WTC11 (cell line): ENCODE results near the gene TELO2. TPM values are rescaled to one million over a fixed set of nuclear protein-coding genes. Genes with fewer than 3 reads are reported as not detected.

Experiments
- ATAC-seq: fragments of 200-7000 bp; cut with Tn5 transposase; 2 replicates; pipeline ENCODE4 v1.10.0; 2021; ENCODE audit warnings: mild to moderate bottlenecking, moderate library complexity
- CTCF ChIA-PET: fragments of 300-600 bp; sonication (Branson Sonifier 250); formaldehyde crosslinking; loops from one replicate; lab custom pipeline; 2021; ENCODE audit warnings: antibody characterized with exemption; lab: Charles Lee
- POLR2A ChIA-PET: fragments of 350-600 bp; sonication (Branson Sonifier 250); formaldehyde crosslinking; loops from one replicate; lab custom pipeline; 2021; ENCODE audit warnings: antibody characterized with exemption; lab: Charles Lee
- DNase-seq: peaks from one replicate; pipeline ENCODE4 v3.0.0; 2021; ENCODE audit warnings: low spot score
- H3K27ac Mint-ChIP-seq: 2 replicates; pipeline ENCODE4 v1.8.0; 2021; ENCODE audit warnings: mixed read lengths
- H3K27me3 Mint-ChIP-seq: 2 replicates; pipeline ENCODE4 v1.8.0; 2021; ENCODE audit warnings: low read depth, mild to moderate bottlenecking, moderate library complexity, mixed read lengths
- H3K36me3 Mint-ChIP-seq: 2 replicates; pipeline ENCODE4 v1.8.0; 2021; ENCODE audit warnings: mixed read lengths
- H3K4me1 Mint-ChIP-seq: 2 replicates; pipeline ENCODE4 v1.8.0; 2022; ENCODE audit warnings: mixed read lengths
- H3K4me3 Mint-ChIP-seq: 2 replicates; pipeline ENCODE4 v1.8.0; 2021; ENCODE audit warnings: mild to moderate bottlenecking, moderate library complexity, mixed read lengths
- H3K9me3 Mint-ChIP-seq: 2 replicates; pipeline ENCODE4 v1.8.0; 2021; ENCODE audit warnings: mixed read lengths
- EMX1 ChIP-seq: fragments of 250-450 bp; sonication (Bioruptor Pico); IDR thresholded peaks from 2 replicates; pipeline ENCODE4 v1.8.0; 2021; ENCODE audit warnings: mild to moderate bottlenecking
- ESRRA ChIP-seq: sonication (generic); formaldehyde crosslinking; IDR thresholded peaks from 2 replicates; pipeline ENCODE4 v1.8.1; 2022; ENCODE audit warnings: mild to moderate bottlenecking, missing genetic modification reagents, borderline replicate concordance
- GABPB1 ChIP-seq: sonication (generic); formaldehyde crosslinking; IDR thresholded peaks from 2 replicates; pipeline ENCODE4 v1.8.1; 2023; ENCODE audit warnings: mild to moderate bottlenecking, missing genetic modification reagents
- MXD4 ChIP-seq: fragments of 250-450 bp; sonication (Bioruptor Pico); IDR thresholded peaks from 2 replicates; pipeline ENCODE4 v1.8.0; 2021; ENCODE audit warnings: mild to moderate bottlenecking, moderate library complexity, borderline replicate concordance
- NFE2L1 ChIP-seq: sonication (generic); formaldehyde crosslinking; IDR thresholded peaks from 2 replicates; pipeline ENCODE4 v1.8.1; 2023; ENCODE audit warnings: missing genetic modification reagents
- NFYB ChIP-seq: sonication (generic); formaldehyde crosslinking; conservative IDR thresholded peaks from 2 replicates; pipeline ENCODE4 v1.8.0; 2022; ENCODE audit warnings: low read depth, missing genetic modification reagents
- NR2C2 ChIP-seq: sonication (generic); formaldehyde crosslinking; IDR thresholded peaks from 2 replicates; pipeline ENCODE4 v1.8.0; 2022; ENCODE audit warnings: mild to moderate bottlenecking, missing genetic modification reagents
- NR3C1 ChIP-seq: sonication (generic); formaldehyde crosslinking; conservative IDR thresholded peaks from 2 replicates; pipeline ENCODE4 v1.8.1; 2023; ENCODE audit warnings: low read depth, mild to moderate bottlenecking, missing genetic modification reagents
- OVOL2 ChIP-seq: fragments of 250-450 bp; sonication (Bioruptor Pico); IDR thresholded peaks from 2 replicates; pipeline ENCODE4 v1.9.0; 2021; ENCODE audit warnings: mild to moderate bottlenecking, borderline replicate concordance
- PRRX2 ChIP-seq: fragments of 250-450 bp; sonication (Bioruptor Pico); IDR thresholded peaks from 2 replicates; pipeline ENCODE4 v1.8.0; 2021; ENCODE audit warnings: mild to moderate bottlenecking
- RELA ChIP-seq: sonication (generic); formaldehyde crosslinking; IDR thresholded peaks from 2 replicates; pipeline ENCODE4 v1.8.1; 2022; ENCODE audit warnings: missing genetic modification reagents, mild to moderate bottlenecking, borderline replicate concordance
- ZNF138 ChIP-seq: sonication (generic); formaldehyde crosslinking; conservative IDR thresholded peaks from 2 replicates; pipeline ENCODE4 v1.8.1; 2022; ENCODE audit warnings: mild to moderate bottlenecking, moderate library complexity, missing genetic modification reagents
- total RNA-seq: library from RNA; stranded (reverse); gene quantifications from 3 replicates; pipeline ENCODE4 v1.2.3, GENCODE V29; 2021
- TF ChIP-seq, protein P1 (sequence below): sonication (generic); formaldehyde crosslinking; IDR thresholded peaks from 2 replicates; pipeline ENCODE4 v1.8.0; 2023; ENCODE audit warnings: missing genetic modification reagents
- TF ChIP-seq, protein P2 (sequence below): sonication (generic); formaldehyde crosslinking; IDR thresholded peaks from 2 replicates; pipeline ENCODE4 v1.8.0; 2023; ENCODE audit warnings: mild to moderate bottlenecking, missing genetic modification reagents
- TF ChIP-seq, protein P3 (sequence below): fragments of 250-450 bp; sonication (Bioruptor Pico); IDR thresholded peaks from 2 replicates; pipeline ENCODE4 v1.9.0; 2021; ENCODE audit warnings: mild to moderate bottlenecking, borderline replicate concordance
- TF ChIP-seq, protein P4 (sequence below): sonication (generic); formaldehyde crosslinking; IDR thresholded peaks from 2 replicates; pipeline ENCODE4 v1.8.0; 2022; ENCODE audit warnings: mild to moderate bottlenecking, missing genetic modification reagents
- TF ChIP-seq, protein P5 (sequence below): sonication (generic); formaldehyde crosslinking; IDR thresholded peaks from 2 replicates; pipeline ENCODE4 v1.8.0; 2022; ENCODE audit warnings: mild to moderate bottlenecking, missing genetic modification reagents
- TF ChIP-seq, protein P6 (sequence below): sonication (generic); formaldehyde crosslinking; conservative IDR thresholded peaks from 2 replicates; pipeline ENCODE4 v1.8.1; 2023; ENCODE audit warnings: mild to moderate bottlenecking, low read depth, missing genetic modification reagents, moderate library complexity
- TF ChIP-seq, protein P7 (sequence below): sonication (generic); formaldehyde crosslinking; IDR thresholded peaks from 2 replicates; pipeline ENCODE4 v1.8.0; 2022; ENCODE audit warnings: mild to moderate bottlenecking, missing genetic modification reagents

The TELO2 gene
- total RNA-seq, 1 experiment from 2014 or later: 86.7 TPM

DNA sequence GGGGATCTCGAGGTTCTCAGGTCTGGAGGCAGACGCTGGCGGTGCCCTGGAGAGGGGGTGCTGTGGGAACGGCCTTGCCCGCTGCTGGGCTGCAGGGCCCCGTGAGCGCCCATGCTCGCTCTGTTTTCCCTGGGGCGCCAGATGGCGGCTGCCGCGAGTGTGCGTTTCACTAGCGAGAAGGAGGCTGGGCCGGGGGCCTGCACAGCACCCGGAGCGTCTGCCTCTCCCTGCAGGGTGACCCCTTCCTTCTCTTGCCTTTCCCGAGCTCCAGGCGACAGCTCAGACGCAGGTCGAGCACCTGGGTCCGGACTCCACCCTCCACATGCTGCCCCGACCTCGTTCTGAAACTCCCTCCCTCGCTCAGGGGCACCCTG lies 2.7 kb downstream of the TELO2 start (continued):
- TF ChIP-seq OVOL2 (CRISPR knock-in tag): no peak
- TF ChIP-seq, protein P1, sequence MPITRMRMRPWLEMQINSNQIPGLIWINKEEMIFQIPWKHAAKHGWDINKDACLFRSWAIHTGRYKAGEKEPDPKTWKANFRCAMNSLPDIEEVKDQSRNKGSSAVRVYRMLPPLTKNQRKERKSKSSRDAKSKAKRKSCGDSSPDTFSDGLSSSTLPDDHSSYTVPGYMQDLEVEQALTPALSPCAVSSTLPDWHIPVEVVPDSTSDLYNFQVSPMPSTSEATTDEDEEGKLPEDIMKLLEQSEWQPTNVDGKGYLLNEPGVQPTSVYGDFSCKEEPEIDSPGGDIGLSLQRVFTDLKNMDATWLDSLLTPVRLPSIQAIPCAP (CRISPR knock-in tag): no peak

DNA sequence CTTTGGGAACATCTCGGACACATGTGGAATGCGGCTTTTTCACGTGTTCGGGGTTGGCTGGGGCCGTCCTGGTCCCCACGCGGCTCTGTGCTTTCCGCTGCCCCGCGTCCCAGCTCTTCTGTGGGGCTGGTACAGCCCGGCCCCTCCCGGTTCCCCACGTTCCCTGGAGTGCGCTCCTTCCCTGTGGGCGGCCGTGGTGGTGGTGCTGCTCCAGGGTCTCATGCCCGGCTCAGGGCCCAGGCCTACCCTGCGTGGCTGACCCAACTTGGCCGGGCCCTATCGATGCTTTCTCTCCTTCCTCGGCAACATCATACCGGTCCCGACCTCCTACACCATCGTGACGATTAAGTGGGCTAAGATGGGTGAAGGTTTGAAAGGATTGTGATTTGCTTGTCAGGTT lies 3.3 kb downstream of the TELO2 start:
- CTCF ChIA-PET: interaction anchor here (0.6 kb wide), 1 partner anchor 8 kb away, joined by 6 read pairs; no protein-coding TSS in a partner anchor
- DNase-seq (no peak), ATAC-seq (no peak)
- no peaks in the 10 kb centered on the region for H3K27me3 Mint-ChIP-seq
- H3K4me3 Mint-ChIP-seq: no peak overlapping the region
- H3K4me1 Mint-ChIP-seq: peaks cover 10% of the 10 kb centered on the region; the same call in 1 of the 2 replicates
- peaks cover 6% of the 10 kb centered on the region for H3K36me3 Mint-ChIP-seq
- no peaks in the 10 kb centered on the region for H3K9me3 Mint-ChIP-seq
- no peak overlapping the region for H3K27ac Mint-ChIP-seq
- TF ChIP-seq, protein P2, sequence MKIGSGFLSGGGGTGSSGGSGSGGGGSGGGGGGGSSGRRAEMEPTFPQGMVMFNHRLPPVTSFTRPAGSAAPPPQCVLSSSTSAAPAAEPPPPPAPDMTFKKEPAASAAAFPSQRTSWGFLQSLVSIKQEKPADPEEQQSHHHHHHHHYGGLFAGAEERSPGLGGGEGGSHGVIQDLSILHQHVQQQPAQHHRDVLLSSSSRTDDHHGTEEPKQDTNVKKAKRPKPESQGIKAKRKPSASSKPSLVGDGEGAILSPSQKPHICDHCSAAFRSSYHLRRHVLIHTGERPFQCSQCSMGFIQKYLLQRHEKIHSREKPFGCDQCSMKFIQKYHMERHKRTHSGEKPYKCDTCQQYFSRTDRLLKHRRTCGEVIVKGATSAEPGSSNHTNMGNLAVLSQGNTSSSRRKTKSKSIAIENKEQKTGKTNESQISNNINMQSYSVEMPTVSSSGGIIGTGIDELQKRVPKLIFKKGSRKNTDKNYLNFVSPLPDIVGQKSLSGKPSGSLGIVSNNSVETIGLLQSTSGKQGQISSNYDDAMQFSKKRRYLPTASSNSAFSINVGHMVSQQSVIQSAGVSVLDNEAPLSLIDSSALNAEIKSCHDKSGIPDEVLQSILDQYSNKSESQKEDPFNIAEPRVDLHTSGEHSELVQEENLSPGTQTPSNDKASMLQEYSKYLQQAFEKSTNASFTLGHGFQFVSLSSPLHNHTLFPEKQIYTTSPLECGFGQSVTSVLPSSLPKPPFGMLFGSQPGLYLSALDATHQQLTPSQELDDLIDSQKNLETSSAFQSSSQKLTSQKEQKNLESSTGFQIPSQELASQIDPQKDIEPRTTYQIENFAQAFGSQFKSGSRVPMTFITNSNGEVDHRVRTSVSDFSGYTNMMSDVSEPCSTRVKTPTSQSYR (CRISPR knock-in tag): no peak
- no peak for TF ChIP-seq MXD4
- TF ChIP-seq PRRX2 (CRISPR knock-in tag): no peak
- no peak for TF ChIP-seq NR2C2 (CRISPR knock-in tag)
- TF ChIP-seq, protein P3, sequence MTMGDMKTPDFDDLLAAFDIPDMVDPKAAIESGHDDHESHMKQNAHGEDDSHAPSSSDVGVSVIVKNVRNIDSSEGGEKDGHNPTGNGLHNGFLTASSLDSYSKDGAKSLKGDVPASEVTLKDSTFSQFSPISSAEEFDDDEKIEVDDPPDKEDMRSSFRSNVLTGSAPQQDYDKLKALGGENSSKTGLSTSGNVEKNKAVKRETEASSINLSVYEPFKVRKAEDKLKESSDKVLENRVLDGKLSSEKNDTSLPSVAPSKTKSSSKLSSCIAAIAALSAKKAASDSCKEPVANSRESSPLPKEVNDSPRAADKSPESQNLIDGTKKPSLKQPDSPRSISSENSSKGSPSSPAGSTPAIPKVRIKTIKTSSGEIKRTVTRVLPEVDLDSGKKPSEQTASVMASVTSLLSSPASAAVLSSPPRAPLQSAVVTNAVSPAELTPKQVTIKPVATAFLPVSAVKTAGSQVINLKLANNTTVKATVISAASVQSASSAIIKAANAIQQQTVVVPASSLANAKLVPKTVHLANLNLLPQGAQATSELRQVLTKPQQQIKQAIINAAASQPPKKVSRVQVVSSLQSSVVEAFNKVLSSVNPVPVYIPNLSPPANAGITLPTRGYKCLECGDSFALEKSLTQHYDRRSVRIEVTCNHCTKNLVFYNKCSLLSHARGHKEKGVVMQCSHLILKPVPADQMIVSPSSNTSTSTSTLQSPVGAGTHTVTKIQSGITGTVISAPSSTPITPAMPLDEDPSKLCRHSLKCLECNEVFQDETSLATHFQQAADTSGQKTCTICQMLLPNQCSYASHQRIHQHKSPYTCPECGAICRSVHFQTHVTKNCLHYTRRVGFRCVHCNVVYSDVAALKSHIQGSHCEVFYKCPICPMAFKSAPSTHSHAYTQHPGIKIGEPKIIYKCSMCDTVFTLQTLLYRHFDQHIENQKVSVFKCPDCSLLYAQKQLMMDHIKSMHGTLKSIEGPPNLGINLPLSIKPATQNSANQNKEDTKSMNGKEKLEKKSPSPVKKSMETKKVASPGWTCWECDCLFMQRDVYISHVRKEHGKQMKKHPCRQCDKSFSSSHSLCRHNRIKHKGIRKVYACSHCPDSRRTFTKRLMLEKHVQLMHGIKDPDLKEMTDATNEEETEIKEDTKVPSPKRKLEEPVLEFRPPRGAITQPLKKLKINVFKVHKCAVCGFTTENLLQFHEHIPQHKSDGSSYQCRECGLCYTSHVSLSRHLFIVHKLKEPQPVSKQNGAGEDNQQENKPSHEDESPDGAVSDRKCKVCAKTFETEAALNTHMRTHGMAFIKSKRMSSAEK (CRISPR knock-in tag): no peak
- no peak for TF ChIP-seq NFYB
- TF ChIP-seq, protein P4, sequence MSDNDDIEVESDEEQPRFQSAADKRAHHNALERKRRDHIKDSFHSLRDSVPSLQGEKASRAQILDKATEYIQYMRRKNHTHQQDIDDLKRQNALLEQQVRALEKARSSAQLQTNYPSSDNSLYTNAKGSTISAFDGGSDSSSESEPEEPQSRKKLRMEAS (CRISPR knock-in tag): no peak
- no peak for TF ChIP-seq EMX1 (CRISPR knock-in tag)
- POLR2A ChIA-PET: no interaction called here

DNA sequence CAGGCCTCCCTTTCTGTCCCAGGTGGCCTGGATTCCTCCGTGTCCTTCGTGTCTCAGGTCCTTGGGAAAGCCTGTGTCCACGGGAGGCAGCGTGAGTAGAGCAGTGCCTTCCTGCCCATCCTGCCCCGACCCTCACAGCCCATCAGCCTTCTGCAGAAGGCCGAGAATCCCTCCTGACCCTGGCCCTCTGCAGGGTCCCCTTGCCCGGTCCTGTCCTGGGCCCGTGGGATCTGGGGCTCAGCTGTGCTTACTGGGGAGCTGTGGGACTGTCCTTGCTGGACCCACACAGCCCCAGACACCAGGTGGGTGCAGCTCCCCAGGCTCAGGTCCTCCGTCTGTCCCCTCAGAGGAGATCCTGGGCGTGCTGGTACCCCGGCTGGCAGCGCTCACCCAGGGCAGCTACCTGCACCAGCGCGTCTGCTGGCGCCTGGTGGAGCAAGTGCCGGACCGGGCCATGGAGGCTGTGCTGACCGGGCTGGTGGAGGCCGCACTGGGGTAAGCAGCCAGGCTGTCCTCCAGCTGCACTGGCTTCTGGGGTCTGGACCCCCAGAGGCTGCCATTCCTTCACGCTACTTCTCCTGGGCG lies 3.9 kb downstream of the TELO2 start:
- Mint-ChIP-seq H3K36me3 (peaks cover 9% of the 10 kb centered on the region), H3K27ac (no peak overlapping the region), H3K9me3 (no peaks in the 10 kb centered on the region), H3K4me1 (peaks cover 10% of the 10 kb centered on the region; the same call in 1 of the 2 replicates), H3K4me3 (no peak overlapping the region), H3K27me3 (no peaks in the 10 kb centered on the region)
- ATAC-seq (no peak), DNase-seq (no peak)
- ChIA-PET CTCF (interaction anchor here (1.5 kb wide), 1 partner anchor 42 kb away, joined by 3 read pairs; no protein-coding TSS in a partner anchor), POLR2A (no interaction called here)
- TF ChIP-seq, protein P5, sequence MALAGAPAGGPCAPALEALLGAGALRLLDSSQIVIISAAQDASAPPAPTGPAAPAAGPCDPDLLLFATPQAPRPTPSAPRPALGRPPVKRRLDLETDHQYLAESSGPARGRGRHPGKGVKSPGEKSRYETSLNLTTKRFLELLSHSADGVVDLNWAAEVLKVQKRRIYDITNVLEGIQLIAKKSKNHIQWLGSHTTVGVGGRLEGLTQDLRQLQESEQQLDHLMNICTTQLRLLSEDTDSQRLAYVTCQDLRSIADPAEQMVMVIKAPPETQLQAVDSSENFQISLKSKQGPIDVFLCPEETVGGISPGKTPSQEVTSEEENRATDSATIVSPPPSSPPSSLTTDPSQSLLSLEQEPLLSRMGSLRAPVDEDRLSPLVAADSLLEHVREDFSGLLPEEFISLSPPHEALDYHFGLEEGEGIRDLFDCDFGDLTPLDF (CRISPR knock-in tag): no peak
- TF ChIP-seq, protein P6, sequence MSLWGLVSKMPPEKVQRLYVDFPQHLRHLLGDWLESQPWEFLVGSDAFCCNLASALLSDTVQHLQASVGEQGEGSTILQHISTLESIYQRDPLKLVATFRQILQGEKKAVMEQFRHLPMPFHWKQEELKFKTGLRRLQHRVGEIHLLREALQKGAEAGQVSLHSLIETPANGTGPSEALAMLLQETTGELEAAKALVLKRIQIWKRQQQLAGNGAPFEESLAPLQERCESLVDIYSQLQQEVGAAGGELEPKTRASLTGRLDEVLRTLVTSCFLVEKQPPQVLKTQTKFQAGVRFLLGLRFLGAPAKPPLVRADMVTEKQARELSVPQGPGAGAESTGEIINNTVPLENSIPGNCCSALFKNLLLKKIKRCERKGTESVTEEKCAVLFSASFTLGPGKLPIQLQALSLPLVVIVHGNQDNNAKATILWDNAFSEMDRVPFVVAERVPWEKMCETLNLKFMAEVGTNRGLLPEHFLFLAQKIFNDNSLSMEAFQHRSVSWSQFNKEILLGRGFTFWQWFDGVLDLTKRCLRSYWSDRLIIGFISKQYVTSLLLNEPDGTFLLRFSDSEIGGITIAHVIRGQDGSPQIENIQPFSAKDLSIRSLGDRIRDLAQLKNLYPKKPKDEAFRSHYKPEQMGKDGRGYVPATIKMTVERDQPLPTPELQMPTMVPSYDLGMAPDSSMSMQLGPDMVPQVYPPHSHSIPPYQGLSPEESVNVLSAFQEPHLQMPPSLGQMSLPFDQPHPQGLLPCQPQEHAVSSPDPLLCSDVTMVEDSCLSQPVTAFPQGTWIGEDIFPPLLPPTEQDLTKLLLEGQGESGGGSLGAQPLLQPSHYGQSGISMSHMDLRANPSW (CRISPR knock-in tag): no peak
- TF ChIP-seq ESRRA (CRISPR knock-in tag) (no peak), RELA (CRISPR knock-in tag) (no peak), GABPB1 (no peak), ZNF138 (CRISPR knock-in tag) (no peak), EMX1 (CRISPR knock-in tag) (no peak), NR3C1 (no peak), NFE2L1 (CRISPR knock-in tag) (no peak)
- TF ChIP-seq, protein P1 (CRISPR knock-in tag): no peak
- TF ChIP-seq, protein P7, sequence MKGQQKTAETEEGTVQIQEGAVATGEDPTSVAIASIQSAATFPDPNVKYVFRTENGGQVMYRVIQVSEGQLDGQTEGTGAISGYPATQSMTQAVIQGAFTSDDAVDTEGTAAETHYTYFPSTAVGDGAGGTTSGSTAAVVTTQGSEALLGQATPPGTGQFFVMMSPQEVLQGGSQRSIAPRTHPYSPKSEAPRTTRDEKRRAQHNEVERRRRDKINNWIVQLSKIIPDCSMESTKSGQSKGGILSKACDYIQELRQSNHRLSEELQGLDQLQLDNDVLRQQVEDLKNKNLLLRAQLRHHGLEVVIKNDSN (CRISPR knock-in tag): no peak
